A549 (cell line): ENCODE data around the gene SHISA8.

ENCODE experiments used
- CEBPB ChIP-seq, 2 experiments: fragments of >200 bp in 1 of 2; sonication (Bioruptor Twin) in 1 of 2; formaldehyde crosslinking in 1 of 2; IDR thresholded peaks; 2 replicates each; pipeline ENCODE4 v1.6.1; 2012 to 2016
- CTCF ChIP-seq: fragments of >200 bp; sonication (Bioruptor Twin); formaldehyde crosslinking; IDR thresholded peaks from 3 replicates; pipeline ENCODE4 v1.5.1; 2016
- EHMT2 ChIP-seq: fragments of 200-600 bp; sonication (generic); IDR thresholded peaks from 2 replicates; pipeline ENCODE4 v1.6.1; 2016; ENCODE audit warnings: antibody characterized with exemption, low read depth, mild to moderate bottlenecking, moderate library complexity
- KDM5A ChIP-seq: fragments of 200-600 bp; sonication (generic); IDR thresholded peaks from 2 replicates; pipeline ENCODE4 v1.6.1; 2016; ENCODE audit warnings: antibody characterized with exemption, mild to moderate bottlenecking
- MAZ ChIP-seq: fragments of 150-350 bp; IDR thresholded peaks from 2 replicates; pipeline ENCODE4 v1.6.1; 2014; ENCODE audit warnings: antibody characterized with exemption, low read depth, low read length, borderline replicate concordance
- NFE2L2 ChIP-seq: fragments of 150-350 bp; conservative IDR thresholded peaks from 2 replicates; pipeline ENCODE4 v1.6.1; 2014; ENCODE audit warnings: low read length
- NR3C1 ChIP-seq: fragments of >200 bp; sonication (Bioruptor Twin); formaldehyde crosslinking; IDR thresholded peaks from 3 replicates; pipeline ENCODE4 v1.6.1; 2017
- POLR2A ChIP-seq: IDR thresholded peaks from 2 replicates; pipeline ENCODE4 v1.6.1; 2012; ENCODE audit warnings: mild to moderate bottlenecking, low read length
- RAD21 ChIP-seq, 2 experiments: fragments of >200 bp in 1 of 2; sonication (Bioruptor Twin) in 1 of 2; formaldehyde crosslinking in 1 of 2; IDR thresholded peaks in 1 of 2; conservative IDR thresholded peaks in 1 of 2; 2 replicates in 1 of 2; 3 replicates in 1 of 2; pipeline ENCODE4 v1.6.1; 2012 to 2018; ENCODE audit warnings: inconsistent platforms in 1 of 2
- RCOR1 ChIP-seq: fragments of 150-350 bp; IDR thresholded peaks from 2 replicates; pipeline ENCODE4 v1.6.1; 2014; ENCODE audit warnings: antibody characterized with exemption, low read length, low read depth
- RFX5 ChIP-seq: fragments of 450-650 bp; IDR thresholded peaks from 2 replicates; pipeline ENCODE4 v1.7.1; 2014; ENCODE audit warnings: antibody characterized with exemption, mild to moderate bottlenecking, moderate library complexity
- USF2 ChIP-seq: fragments of 450-650 bp; IDR thresholded peaks from 2 replicates; pipeline ENCODE4 v1.6.1; 2014; ENCODE audit warnings: antibody characterized with exemption
- TF ChIP-seq, protein P1 (sequence below): fragments of 200-600 bp; sonication (generic); IDR thresholded peaks from 2 replicates; pipeline ENCODE4 v1.6.1; 2016; ENCODE audit warnings: antibody characterized with exemption, mild to moderate bottlenecking, moderate library complexity

- TF ChIP-seq NFE2L2 (no peak), CTCF (no peak), RAD21 (conservative IDR thresholded peaks at IDR 0.05 in 1 of 2, IDR thresholded peaks at IDR 0.05 in 1 of 2) (no peak), RCOR1 (no peak), MAZ (no peak), POLR2A (no peak), NR3C1 (no peak), RFX5 (no peak), EHMT2 (no peak), USF2 (no peak), CEBPB (IDR thresholded peaks at IDR 0.05) (no peak), KDM5A (no peak)
- TF ChIP-seq, protein P1, sequence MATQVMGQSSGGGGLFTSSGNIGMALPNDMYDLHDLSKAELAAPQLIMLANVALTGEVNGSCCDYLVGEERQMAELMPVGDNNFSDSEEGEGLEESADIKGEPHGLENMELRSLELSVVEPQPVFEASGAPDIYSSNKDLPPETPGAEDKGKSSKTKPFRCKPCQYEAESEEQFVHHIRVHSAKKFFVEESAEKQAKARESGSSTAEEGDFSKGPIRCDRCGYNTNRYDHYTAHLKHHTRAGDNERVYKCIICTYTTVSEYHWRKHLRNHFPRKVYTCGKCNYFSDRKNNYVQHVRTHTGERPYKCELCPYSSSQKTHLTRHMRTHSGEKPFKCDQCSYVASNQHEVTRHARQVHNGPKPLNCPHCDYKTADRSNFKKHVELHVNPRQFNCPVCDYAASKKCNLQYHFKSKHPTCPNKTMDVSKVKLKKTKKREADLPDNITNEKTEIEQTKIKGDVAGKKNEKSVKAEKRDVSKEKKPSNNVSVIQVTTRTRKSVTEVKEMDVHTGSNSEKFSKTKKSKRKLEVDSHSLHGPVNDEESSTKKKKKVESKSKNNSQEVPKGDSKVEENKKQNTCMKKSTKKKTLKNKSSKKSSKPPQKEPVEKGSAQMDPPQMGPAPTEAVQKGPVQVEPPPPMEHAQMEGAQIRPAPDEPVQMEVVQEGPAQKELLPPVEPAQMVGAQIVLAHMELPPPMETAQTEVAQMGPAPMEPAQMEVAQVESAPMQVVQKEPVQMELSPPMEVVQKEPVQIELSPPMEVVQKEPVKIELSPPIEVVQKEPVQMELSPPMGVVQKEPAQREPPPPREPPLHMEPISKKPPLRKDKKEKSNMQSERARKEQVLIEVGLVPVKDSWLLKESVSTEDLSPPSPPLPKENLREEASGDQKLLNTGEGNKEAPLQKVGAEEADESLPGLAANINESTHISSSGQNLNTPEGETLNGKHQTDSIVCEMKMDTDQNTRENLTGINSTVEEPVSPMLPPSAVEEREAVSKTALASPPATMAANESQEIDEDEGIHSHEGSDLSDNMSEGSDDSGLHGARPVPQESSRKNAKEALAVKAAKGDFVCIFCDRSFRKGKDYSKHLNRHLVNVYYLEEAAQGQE = no peak
Observed at GRCh38 chr22:41876275-41876674, 38.6 kb downstream of the SHISA8 start.
